ENCODE results near the gene MFRP. TPM values are rescaled to one million over a fixed set of nuclear protein-coding genes. Genes with fewer than 3 reads are reported as not detected.

Gene MFRP
- total RNA-seq, 2 donors from 2014 or later: 0.27 TPM; not detected in 1

- Histone ChIP-seq H3K9me3 (no peaks in the 10 kb centered on the region), H3K36me3 (peaks cover 40% of the 10 kb centered on the region), H3K27me3 (replicated peaks; ENCODE audit: insufficient read depth) (no peaks in the 10 kb centered on the region), H3K27ac (peak overlapping the region; percentile 77 to 91), H3K4me3 (no peak overlapping the region), H3K4me1 (ENCODE audit: control insufficient read depth in 1 of 2, low read depth in 2 of 2) (peaks cover 24 to 76% of the 10 kb centered on the region in 2 donors)
- DNase-seq (ENCODE audit: low spot score): no peak
- no peak for TF ChIP-seq CTCF (IDR thresholded peaks at IDR 0.05)
- no peak for ATAC-seq (ENCODE audit: insufficient number of reproducible peaks, low FRiP score, low read depth)
Measured at GRCh38 chr11:119307974-119308373, 38.5 kb downstream of the MFRP start.

DNA sequence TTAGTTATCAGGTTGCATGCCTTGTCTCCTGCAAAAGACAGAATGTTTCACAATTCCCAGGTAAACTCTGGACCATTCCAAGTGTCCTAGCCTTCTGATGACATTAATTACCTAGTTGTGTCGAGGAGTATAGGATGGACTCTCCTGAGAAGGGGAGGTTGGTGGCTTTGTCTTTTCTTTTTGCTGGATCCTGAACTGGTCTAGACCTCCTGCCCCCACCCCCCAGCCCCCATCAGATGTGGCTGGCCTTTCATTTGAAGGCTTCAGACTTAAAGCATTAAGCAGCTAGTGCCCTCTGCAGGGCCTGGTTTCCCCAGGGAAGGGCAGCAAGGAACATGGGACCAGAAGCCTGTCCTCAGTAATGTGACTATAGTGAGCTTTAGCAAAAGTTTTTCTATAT, 39.3 kb downstream of the MFRP start:
- TF ChIP-seq CTCF (IDR thresholded peaks at IDR 0.05): no peak
- DNase-seq (ENCODE audit: low spot score) (no peak), ATAC-seq (ENCODE audit: insufficient number of reproducible peaks, low FRiP score, low read depth) (no peak)
- H3K36me3 ChIP-seq: peaks cover 32% of the 10 kb centered on the region
- no peaks in the 10 kb centered on the region for H3K27me3 ChIP-seq (replicated peaks; ENCODE audit: insufficient read depth)
- H3K4me1 ChIP-seq (ENCODE audit: control insufficient read depth in 1 of 2, low read depth in 2 of 2): peaks cover 24 to 69% of the 10 kb centered on the region in 2 donors
- no peak overlapping the region for H3K4me3 ChIP-seq
- H3K9me3 ChIP-seq: no peaks in the 10 kb centered on the region
- peak overlapping the region; percentile 77 to 91 for H3K27ac ChIP-seq

DNA sequence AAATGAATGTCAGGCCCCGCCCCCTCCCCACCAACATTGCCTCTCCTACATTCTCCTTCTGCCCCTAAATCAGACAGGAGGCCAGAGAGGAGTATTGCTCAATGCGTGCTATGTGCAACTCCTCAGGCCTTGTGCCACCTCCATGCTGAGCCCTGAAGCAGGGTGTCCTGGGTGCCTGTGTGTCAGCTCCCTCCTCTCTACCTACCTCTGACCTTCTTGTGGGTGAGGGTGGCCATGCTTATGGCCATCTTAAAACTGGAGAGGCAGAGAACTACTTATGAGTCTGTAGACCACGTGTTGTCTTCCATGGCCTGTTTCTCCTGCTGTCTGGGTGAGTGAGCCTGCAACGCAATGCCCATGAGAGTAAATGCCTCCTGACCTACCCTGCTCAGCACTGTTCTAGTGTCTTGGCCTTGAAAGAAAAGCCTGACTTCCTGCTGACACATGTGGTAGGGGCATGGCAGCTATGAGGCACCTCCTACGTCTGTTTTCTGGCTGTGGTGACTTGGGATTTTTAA, 40.1 kb downstream of the MFRP start:
- Histone ChIP-seq H3K27ac (peak overlapping the region; percentile 77 to 91), H3K4me1 (ENCODE audit: control insufficient read depth in 1 of 2, low read depth in 2 of 2) (peaks cover 24 to 64% of the 10 kb centered on the region in 2 donors), H3K27me3 (replicated peaks; ENCODE audit: insufficient read depth) (no peaks in the 10 kb centered on the region), H3K36me3 (peaks cover 25% of the 10 kb centered on the region), H3K9me3 (no peaks in the 10 kb centered on the region), H3K4me3 (peak overlapping the region; percentile 8)
- no peak for TF ChIP-seq CTCF (IDR thresholded peaks at IDR 0.05)
- ATAC-seq (ENCODE audit: insufficient number of reproducible peaks, low FRiP score, low read depth) (peak; percentile 94), DNase-seq (ENCODE audit: low spot score) (no peak)

GRCh38 chr11:119305556-119306372, 40.7 kb downstream of the MFRP start:
- Histone ChIP-seq H3K4me1 (ENCODE audit: control insufficient read depth in 1 of 2, low read depth in 2 of 2) (peaks cover 24 to 60% of the 10 kb centered on the region in 2 donors), H3K27me3 (replicated peaks; ENCODE audit: insufficient read depth) (no peaks in the 10 kb centered on the region), H3K4me3 (peak overlapping the region; percentile 8), H3K9me3 (no peaks in the 10 kb centered on the region), H3K36me3 (peaks cover 18% of the 10 kb centered on the region), H3K27ac (peak overlapping the region; percentile 77 to 91)
- no peak for ATAC-seq (ENCODE audit: insufficient number of reproducible peaks, low FRiP score, low read depth)
- no peak for DNase-seq (ENCODE audit: low spot score)
- TF ChIP-seq CTCF (IDR thresholded peaks at IDR 0.05): no peak

DNA sequence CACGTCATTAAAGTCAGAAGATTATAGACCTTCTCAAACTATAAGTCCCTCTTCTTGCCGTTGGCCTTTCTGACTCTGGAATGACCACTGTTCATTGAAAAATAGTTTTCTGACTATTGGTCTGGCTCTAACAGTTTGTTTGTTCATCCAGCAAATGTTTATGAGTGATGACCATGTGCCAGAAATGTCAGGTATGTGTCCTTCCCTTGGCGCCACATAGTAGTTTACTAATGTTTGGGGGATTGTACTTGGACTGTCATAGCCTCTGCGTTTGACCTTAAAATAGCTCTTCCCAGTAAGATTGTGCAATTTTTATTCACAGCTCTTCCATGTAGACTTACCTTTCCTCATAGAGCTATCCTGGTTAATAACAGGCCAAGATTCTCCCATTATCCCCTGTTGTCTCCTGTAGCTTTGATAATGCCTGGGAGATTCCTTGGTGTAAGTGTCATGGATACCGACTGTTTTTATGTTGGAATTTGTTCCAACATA, 43.2 kb downstream of the MFRP start:
- no peak for TF ChIP-seq CTCF (IDR thresholded peaks at IDR 0.05)
- no peak for ATAC-seq (ENCODE audit: insufficient number of reproducible peaks, low FRiP score, low read depth)
- DNase-seq (ENCODE audit: low spot score): no peak
- Histone ChIP-seq H3K36me3 (peaks cover 6% of the 10 kb centered on the region), H3K4me1 (ENCODE audit: control insufficient read depth in 1 of 2, low read depth in 2 of 2) (peaks cover 28 to 56% of the 10 kb centered on the region in 2 donors), H3K9me3 (no peaks in the 10 kb centered on the region), H3K27ac (no peak overlapping the region), H3K27me3 (replicated peaks; ENCODE audit: insufficient read depth) (no peaks in the 10 kb centered on the region), H3K4me3 (no peak overlapping the region)
